CD4-positive, alpha-beta T cell (primary cell): ENCODE data around the gene CMIP. TPM values are rescaled to one million over a fixed set of nuclear protein-coding genes. Genes with fewer than 3 reads are reported as not detected.

Source experiments
- ATAC-seq: fragments of 200-7000 bp; cut with Tn5 transposase; one replicate; pipeline ENCODE4 v1.10.0; 2022; ENCODE audit warnings: mild to moderate bottlenecking; ENCODE audit not compliant: poor library complexity
- CTCF ChIA-PET: fragments of 350-600 bp; sonication (Branson Sonifier 250); formaldehyde crosslinking; loops from one replicate; lab custom pipeline; 2021; ENCODE audit warnings: antibody characterized with exemption, inconsistent platforms; lab: Charles Lee
- POLR2A ChIA-PET: fragments of 350-600 bp; sonication (Branson Sonifier 250); formaldehyde crosslinking; loops from one replicate; lab custom pipeline; 2021; ENCODE audit warnings: antibody characterized with exemption, inconsistent platforms; lab: Charles Lee
- DNase-seq, 14 experiments: peaks; one replicate each; pipeline ENCODE4 v3.0.0-alpha.2; 2013 to 2020; ENCODE audit warnings: mixed read lengths in 2 of 14
- H3K27ac ChIP-seq, 2 donors: one replicate each; pipeline versions ENCODE4 v1.5.1 to v1.7.0; 2013; ENCODE audit warnings: low read length in 2 of 2, low read depth in 1 of 2, mild to moderate bottlenecking in 1 of 2
- H3K27me3 ChIP-seq, 2 experiments: 1 replicate in 1 of 2; 2 replicates in 1 of 2; pipeline versions ENCODE4 v1.6.1 to v1.7.0; 2013; ENCODE audit warnings: low read length in 2 of 2, control low read depth in 1 of 2, mild to moderate bottlenecking in 1 of 2, moderate library complexity in 1 of 2; ENCODE audit not compliant: insufficient read depth in 2 of 2, control insufficient read depth in 1 of 2
- H3K36me3 ChIP-seq: one replicate; pipeline ENCODE4 v1.6.1; 2013; ENCODE audit warnings: low read length, control low read depth; ENCODE audit not compliant: insufficient read depth
- H3K4me1 ChIP-seq: one replicate; pipeline ENCODE4 v1.6.1; 2013; ENCODE audit warnings: low read length, control low read depth; ENCODE audit not compliant: insufficient read depth
- H3K4me3 ChIP-seq: one replicate; pipeline ENCODE4 v1.5.1; 2013; ENCODE audit warnings: mild to moderate bottlenecking, low read length, moderate library complexity
- H3K9me3 ChIP-seq, 2 experiments: 1 replicate in 1 of 2; 2 replicates in 1 of 2; pipeline versions ENCODE4 v1.6.1 to v1.7.0; 2013; ENCODE audit warnings: low read length in 2 of 2, mild to moderate bottlenecking in 2 of 2, control low read depth in 1 of 2, moderate library complexity in 1 of 2; ENCODE audit not compliant: control insufficient read depth in 1 of 2, insufficient read depth in 1 of 2
- H3K27ac Mint-ChIP-seq: one replicate; pipeline ENCODE4 v1.8.0; 2020; ENCODE audit warnings: mixed read lengths
- H3K27me3 Mint-ChIP-seq: one replicate; pipeline ENCODE4 v1.8.0; 2021; ENCODE audit warnings: mixed read lengths
- H3K36me3 Mint-ChIP-seq: one replicate; pipeline ENCODE4 v1.8.0; 2021; ENCODE audit warnings: low read depth, mixed read lengths
- H3K4me1 Mint-ChIP-seq: one replicate; pipeline ENCODE4 v1.8.0; 2021; ENCODE audit warnings: low read depth, mixed read lengths
- H3K4me3 Mint-ChIP-seq: one replicate; pipeline ENCODE4 v1.8.0; 2020; ENCODE audit warnings: mild to moderate bottlenecking, mixed read lengths
- H3K9me3 Mint-ChIP-seq: one replicate; pipeline ENCODE4 v1.8.0; 2020; ENCODE audit warnings: mixed read lengths
- CTCF ChIP-seq: fragments of 200-600 bp; IDR thresholded peaks from one replicate; pipeline ENCODE4 v1.8.0; 2022; ENCODE audit warnings: antibody characterized with exemption, mild to moderate bottlenecking
- intact Hi-C, 2 experiments: fragments of 100-400 bp; cut with DNase I in 1 of 2; cut with micrococcal nuclease in 1 of 2; formaldehyde crosslinking; loops; one replicate each; pipeline versions ENCODE4 v1.15.1 to v1.9.0; 2023 to 2025; cut with DNase I, micrococcal nuclease
- total RNA-seq, 174 experiments: library from RNA in 2 of 174; stranded (reverse) in 2 of 174; gene quantifications; one replicate each; pipeline ENCODE4 v1.2.3 and lab custom pipeline; 2021 to 2026

The CMIP gene
- total RNA-seq, 2 experiments from 2014 or later = 33.5 to 35.3 TPM

- H3K4me3 ChIP-seq = no peak overlapping the region
- no peak overlapping the region for H3K4me3 Mint-ChIP-seq
- intact Hi-C loops = no loop called here
- no peak for DNase-seq
- H3K27me3 Mint-ChIP-seq = no peaks in the 10 kb centered on the region
- no peak overlapping the region for H3K27ac Mint-ChIP-seq
- TF ChIP-seq CTCF = no peak
- peaks cover 2% of the 10 kb centered on the region for H3K36me3 ChIP-seq
- no peaks in the 10 kb centered on the region for H3K9me3 Mint-ChIP-seq
- ChIA-PET CTCF (no interaction called here), POLR2A (interaction anchor here (0.7 kb wide), 1 partner anchor 98 kb away, joined by 3 read pairs; no protein-coding TSS in a partner anchor)
- peaks cover 36% of the 10 kb centered on the region for H3K36me3 Mint-ChIP-seq
- H3K27me3 ChIP-seq = no peaks in the 10 kb centered on the region
- ATAC-seq = no peak
- peaks cover 12% of the 10 kb centered on the region for H3K4me1 Mint-ChIP-seq
- no peaks in the 10 kb centered on the region for H3K4me1 ChIP-seq
- H3K27ac ChIP-seq = no peak overlapping the region
- no peaks in the 10 kb centered on the region for H3K9me3 ChIP-seq
Measured at GRCh38 chr16:81583893-81584631, 139.5 kb downstream of the CMIP start.

DNA sequence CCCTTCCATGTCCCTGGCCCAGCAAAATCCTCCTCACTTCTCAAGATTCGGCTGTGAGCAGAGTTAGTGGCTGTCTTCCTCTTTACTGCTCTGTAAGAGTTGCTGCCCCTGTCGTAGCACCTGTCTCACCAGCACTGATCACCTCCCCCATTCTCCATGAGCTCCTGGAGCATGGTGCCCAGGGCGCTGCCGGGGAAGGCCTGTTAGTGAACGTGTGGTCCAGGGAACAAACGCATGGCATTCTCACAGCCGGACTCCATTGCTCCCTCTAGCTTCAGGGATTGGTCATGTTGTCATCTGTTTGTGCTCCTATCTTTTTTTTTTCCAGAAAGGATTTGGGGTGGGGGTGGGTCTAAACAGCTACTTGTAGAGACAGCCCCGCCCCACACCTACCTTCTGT is 141.2 kb downstream of the CMIP start:
- Mint-ChIP-seq H3K4me3 (no peak overlapping the region), H3K27me3 (no peaks in the 10 kb centered on the region), H3K9me3 (no peaks in the 10 kb centered on the region), H3K36me3 (peaks cover 43% of the 10 kb centered on the region), H3K4me1 (peaks cover 17% of the 10 kb centered on the region), H3K27ac (peak overlapping the region; percentile 43)
- no peak overlapping the region for H3K27ac ChIP-seq
- peaks cover 2% of the 10 kb centered on the region for H3K36me3 ChIP-seq
- DNase-seq (no peak), ATAC-seq (no peak)
- H3K27me3 ChIP-seq = no peaks in the 10 kb centered on the region
- intact Hi-C loops = no loop called here
- H3K4me1 ChIP-seq = no peaks in the 10 kb centered on the region
- H3K9me3 ChIP-seq = no peaks in the 10 kb centered on the region
- ChIA-PET POLR2A (no interaction called here), CTCF (no interaction called here)
- TF ChIP-seq CTCF = no peak
- H3K4me3 ChIP-seq = no peak overlapping the region

- Mint-ChIP-seq H3K27ac (peak overlapping the region; percentile 43), H3K27me3 (no peaks in the 10 kb centered on the region), H3K36me3 (peaks cover 41% of the 10 kb centered on the region), H3K4me3 (no peak overlapping the region), H3K4me1 (peaks cover 20% of the 10 kb centered on the region), H3K9me3 (no peaks in the 10 kb centered on the region)
- Histone ChIP-seq H3K9me3 (no peaks in the 10 kb centered on the region), H3K4me1 (no peaks in the 10 kb centered on the region), H3K27ac (no peak overlapping the region), H3K27me3 (no peaks in the 10 kb centered on the region), H3K4me3 (no peak overlapping the region), H3K36me3 (peaks cover 2% of the 10 kb centered on the region)
- no peak for TF ChIP-seq CTCF
- ChIA-PET POLR2A (no interaction called here), CTCF (no interaction called here)
- intact Hi-C loops = no loop called here
- DNase-seq (no peak), ATAC-seq (no peak)
Measured at GRCh38 chr16:81586417-81586816, 141.8 kb downstream of the CMIP start.
